ENCODE results near the gene GRK3. TPM values are rescaled to one million over a fixed set of nuclear protein-coding genes. Genes with fewer than 3 reads are reported as not detected.

GRK3 gene
- total RNA-seq, 1 experiment from 2014 or later = 14.6 TPM

GRCh38 chr22:25694196-25694907, 129.9 kb downstream of the GRK3 start:
- H3K27ac ChIP-seq (ENCODE audit: low read depth, low read length) = no peak overlapping the region
- no TSS peak for BruUV-seq (replicated peaks)
- TF ChIP-seq SRF (IDR thresholded peaks at IDR 0.05; ENCODE audit: low read depth) (no peak), EZH2 (IDR thresholded peaks at IDR 0.05) (no peak), ATF3 (IDR thresholded peaks at IDR 0.05) (no peak), ELF1 (IDR thresholded peaks at IDR 0.05; ENCODE audit: borderline replicate concordance, low read depth) (no peak), ZNF274 (IDR thresholded peaks at IDR 0.05; ENCODE audit: low read depth, low read length) (no peak), ZFX (IDR thresholded peaks at IDR 0.05) (no peak), EGR1 (IDR thresholded peaks at IDR 0.05; ENCODE audit: low read depth) (no peak), JUND (IDR thresholded peaks at IDR 0.05) (no peak), ZBTB33 (IDR thresholded peaks at IDR 0.05; ENCODE audit: extremely low read depth, insufficient replicate concordance, low read length) (no peak), CTCF (IDR thresholded peaks at IDR 0.05 in 2 of 3, conservative IDR thresholded peaks at IDR 0.05 in 1 of 3; ENCODE audit: borderline replicate concordance in 1 of 3, insufficient read depth in 1 of 3, low read depth in 2 of 3, low read length in 2 of 3) (no peak), YY1 (IDR thresholded peaks at IDR 0.05; ENCODE audit: extremely low read depth, insufficient replicate concordance, low read depth, low read length) (no peak), MAX (IDR thresholded peaks at IDR 0.05) (no peak)

More at GRCh38 chr22:25694196-25694907, 129.9 kb downstream of the GRK3 start:
- H2AFZ ChIP-seq (ENCODE audit: low read depth, low read length, poor library complexity, severe bottlenecking) = no peak overlapping the region
- no peak for DNase-seq (ENCODE audit: low read depth, low spot score)
- intact Hi-C loops (cut with micrococcal nuclease) = no loop called here
- CTCF ChIA-PET = no interaction called here
- no peaks in the 10 kb centered on the region for H3K79me2 ChIP-seq (ENCODE audit: insufficient read depth, low read length)
- no peaks in the 10 kb centered on the region for H3K27me3 ChIP-seq (ENCODE audit: insufficient read depth, low read length)
- H3K9me3 ChIP-seq (ENCODE audit: control insufficient read depth in 1 of 2, insufficient read depth in 1 of 2, low read depth in 1 of 2, low read length in 2 of 2) = no peaks in the 10 kb centered on the region
- no peaks in the 10 kb centered on the region; a peak in 1 of 4 replicates for H3K36me3 ChIP-seq (ENCODE audit: control insufficient read depth in 1 of 2, insufficient read depth in 2 of 2, low read length in 2 of 2)
- no peaks in the 10 kb centered on the region for H3K9me2 ChIP-seq (ENCODE audit: insufficient read depth)
- no peak overlapping the region for H3K9ac ChIP-seq (ENCODE audit: low read length)
- H3K4me3 ChIP-seq (replicated peaks in 1 of 2; ENCODE audit: low read depth in 1 of 2, low read length in 2 of 2) = no peak overlapping the region
- ATAC-seq = no peak
- POLR2A ChIA-PET = no interaction called here
- no peaks in the 10 kb centered on the region for H3K4me1 ChIP-seq (ENCODE audit: control insufficient read depth in 1 of 2, insufficient read depth in 2 of 2, low read length in 2 of 2)
- no peaks in the 10 kb centered on the region for H4K20me1 ChIP-seq (ENCODE audit: insufficient read depth)
- RAD21 ChIA-PET (ENCODE audit: low non-redundant PET in 1 of 2, low total read pairs in 2 of 2, uncharacterized antibody in 2 of 2, unreplicated experiment in 2 of 2) = no interaction called here
- no peak overlapping the region for H3K4me2 ChIP-seq (ENCODE audit: low read length)
